ENCODE measurements around the gene PARPBP.
A peak's percentile ranks its signal among the peaks of the same experiment; 100 is the strongest.
"Not testable (repeated sequence)": the region's sequence is repeated elsewhere in the genome, so short reads cannot be mapped to it uniquely, and the experiment has no call there.

PARPBP gene

GRCh38 chr12:102120564-102120873 lies 536 bp downstream of the PARPBP start:
- Histone ChIP-seq H3K4me3 (ENCODE audit: low read depth, low read length, poor library complexity, severe bottlenecking) (peak overlapping the region; percentile 92), H3K27ac (ENCODE audit: low read depth, low read length, poor library complexity, severe bottlenecking) (peak overlapping the region; percentile 77), H3K9ac (ENCODE audit: low read length) (peak overlapping the region; percentile 93), H3K4me2 (ENCODE audit: low read length) (peak overlapping the region; percentile 98), H3K79me2 (ENCODE audit: insufficient read depth, low read length) (peaks cover 34% of the 10 kb centered on the region), H3K27me3 (ENCODE audit: insufficient read depth, low read length) (no peaks in the 10 kb centered on the region), H3K9me3 (ENCODE audit: low read length) (no peaks in the 10 kb centered on the region), H3K36me3 (ENCODE audit: insufficient read depth, low read length) (peaks cover 55% of the 10 kb centered on the region), H3K4me1 (ENCODE audit: insufficient read depth, low read length, severe bottlenecking) (peaks cover 29% of the 10 kb centered on the region), H3F3A (ENCODE audit: insufficient read depth, low read length) (no peaks in the 10 kb centered on the region), H2AFZ (ENCODE audit: low read length) (peak overlapping the region; percentile 50), H4K20me1 (ENCODE audit: insufficient read depth, low read length) (no peaks in the 10 kb centered on the region), H3K9me2 (ENCODE audit: low read depth, low read length) (no peaks in the 10 kb centered on the region)
- TF ChIP-seq EZH2 (IDR thresholded peaks at IDR 0.05; ENCODE audit: borderline replicate concordance, low read length): no peak
- TF ChIP-seq, protein P1, sequence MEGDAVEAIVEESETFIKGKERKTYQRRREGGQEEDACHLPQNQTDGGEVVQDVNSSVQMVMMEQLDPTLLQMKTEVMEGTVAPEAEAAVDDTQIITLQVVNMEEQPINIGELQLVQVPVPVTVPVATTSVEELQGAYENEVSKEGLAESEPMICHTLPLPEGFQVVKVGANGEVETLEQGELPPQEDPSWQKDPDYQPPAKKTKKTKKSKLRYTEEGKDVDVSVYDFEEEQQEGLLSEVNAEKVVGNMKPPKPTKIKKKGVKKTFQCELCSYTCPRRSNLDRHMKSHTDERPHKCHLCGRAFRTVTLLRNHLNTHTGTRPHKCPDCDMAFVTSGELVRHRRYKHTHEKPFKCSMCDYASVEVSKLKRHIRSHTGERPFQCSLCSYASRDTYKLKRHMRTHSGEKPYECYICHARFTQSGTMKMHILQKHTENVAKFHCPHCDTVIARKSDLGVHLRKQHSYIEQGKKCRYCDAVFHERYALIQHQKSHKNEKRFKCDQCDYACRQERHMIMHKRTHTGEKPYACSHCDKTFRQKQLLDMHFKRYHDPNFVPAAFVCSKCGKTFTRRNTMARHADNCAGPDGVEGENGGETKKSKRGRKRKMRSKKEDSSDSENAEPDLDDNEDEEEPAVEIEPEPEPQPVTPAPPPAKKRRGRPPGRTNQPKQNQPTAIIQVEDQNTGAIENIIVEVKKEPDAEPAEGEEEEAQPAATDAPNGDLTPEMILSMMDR (IDR thresholded peaks at IDR 0.05; ENCODE audit: low read length): no peak

GRCh38 chr12:102120886-102121285 lies 903 bp downstream of the PARPBP start:
- H3K9me2 ChIP-seq (ENCODE audit: low read depth, low read length): no peaks in the 10 kb centered on the region
- peak overlapping the region; percentile 77 for H3K27ac ChIP-seq (ENCODE audit: low read depth, low read length, poor library complexity, severe bottlenecking)
- peaks cover 34% of the 10 kb centered on the region for H3K79me2 ChIP-seq (ENCODE audit: insufficient read depth, low read length)
- peak overlapping the region; percentile 50; the same call in 1 of the 2 replicates for H2AFZ ChIP-seq (ENCODE audit: low read length)
- H4K20me1 ChIP-seq (ENCODE audit: insufficient read depth, low read length): no peaks in the 10 kb centered on the region
- peak overlapping the region; percentile 93 for H3K9ac ChIP-seq (ENCODE audit: low read length)
- peak overlapping the region; percentile 98 for H3K4me2 ChIP-seq (ENCODE audit: low read length)
- H3F3A ChIP-seq (ENCODE audit: insufficient read depth, low read length): no peaks in the 10 kb centered on the region
- no peaks in the 10 kb centered on the region for H3K27me3 ChIP-seq (ENCODE audit: insufficient read depth, low read length)
- H3K4me3 ChIP-seq (ENCODE audit: low read depth, low read length, poor library complexity, severe bottlenecking): peak overlapping the region; percentile 92
- TF ChIP-seq, protein P1 (IDR thresholded peaks at IDR 0.05; ENCODE audit: low read length): no peak
- no peak for TF ChIP-seq EZH2 (IDR thresholded peaks at IDR 0.05; ENCODE audit: borderline replicate concordance, low read length)
- no peaks in the 10 kb centered on the region for H3K9me3 ChIP-seq (ENCODE audit: low read length)
- peaks cover 55% of the 10 kb centered on the region for H3K36me3 ChIP-seq (ENCODE audit: insufficient read depth, low read length)
- peaks cover 29% of the 10 kb centered on the region for H3K4me1 ChIP-seq (ENCODE audit: insufficient read depth, low read length, severe bottlenecking)

- not testable (repeated sequence) for H2AFZ ChIP-seq (ENCODE audit: low read length); H3K9me2 ChIP-seq (ENCODE audit: low read depth, low read length); H3K27me3 ChIP-seq (ENCODE audit: insufficient read depth, low read length); H3K9me3 ChIP-seq (ENCODE audit: low read length); H4K20me1 ChIP-seq (ENCODE audit: insufficient read depth, low read length); H3F3A ChIP-seq (ENCODE audit: insufficient read depth, low read length)
- peaks cover 29% of the 10 kb centered on the region for H3K4me1 ChIP-seq (ENCODE audit: insufficient read depth, low read length, severe bottlenecking)
- peak overlapping the region; percentile 77 for H3K27ac ChIP-seq (ENCODE audit: low read depth, low read length, poor library complexity, severe bottlenecking)
- peaks cover 55% of the 10 kb centered on the region for H3K36me3 ChIP-seq (ENCODE audit: insufficient read depth, low read length)
- H3K79me2 ChIP-seq (ENCODE audit: insufficient read depth, low read length): peaks cover 34% of the 10 kb centered on the region
- peak overlapping the region; percentile 93 for H3K9ac ChIP-seq (ENCODE audit: low read length)
- peak overlapping the region; percentile 92 for H3K4me3 ChIP-seq (ENCODE audit: low read depth, low read length, poor library complexity, severe bottlenecking)
- H3K4me2 ChIP-seq (ENCODE audit: low read length): peak overlapping the region; percentile 98
These were observed 1.3 kb downstream of the PARPBP start for GRCh38 chr12:102121328-102121727.

DNA sequence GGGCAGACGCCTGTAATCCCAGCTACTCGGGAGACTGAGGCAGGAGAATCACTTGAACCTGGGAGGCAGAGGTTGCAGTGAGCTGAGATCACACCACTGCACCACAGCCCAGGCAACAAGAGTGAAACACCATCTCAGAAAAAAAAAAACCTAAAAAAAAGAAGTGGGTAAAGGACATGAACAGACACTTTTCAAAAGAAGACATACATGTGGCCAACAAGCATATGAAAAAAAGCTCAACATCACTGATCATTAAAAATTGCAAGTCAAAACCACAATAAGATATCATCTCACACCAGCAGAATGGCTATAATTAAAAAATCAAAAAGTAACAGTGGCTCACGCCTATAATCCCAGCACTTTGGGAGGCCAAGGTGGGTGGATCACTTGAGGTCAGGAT lies 10.7 kb downstream of the PARPBP start:
- H3K27ac ChIP-seq (ENCODE audit: low read depth, low read length, poor library complexity, severe bottlenecking); H3K4me3 ChIP-seq (ENCODE audit: low read depth, low read length, poor library complexity, severe bottlenecking); H3K9ac ChIP-seq (ENCODE audit: low read length); H3K9me3 ChIP-seq (ENCODE audit: low read length); H2AFZ ChIP-seq (ENCODE audit: low read length); H3K9me2 ChIP-seq (ENCODE audit: low read depth, low read length); H3F3A ChIP-seq (ENCODE audit: insufficient read depth, low read length); H3K27me3 ChIP-seq (ENCODE audit: insufficient read depth, low read length); H3K4me1 ChIP-seq (ENCODE audit: insufficient read depth, low read length, severe bottlenecking); H3K4me2 ChIP-seq (ENCODE audit: low read length); H3K79me2 ChIP-seq (ENCODE audit: insufficient read depth, low read length); H4K20me1 ChIP-seq (ENCODE audit: insufficient read depth, low read length): not testable (repeated sequence)
- peaks cover 58% of the 10 kb centered on the region for H3K36me3 ChIP-seq (ENCODE audit: insufficient read depth, low read length)

DNA sequence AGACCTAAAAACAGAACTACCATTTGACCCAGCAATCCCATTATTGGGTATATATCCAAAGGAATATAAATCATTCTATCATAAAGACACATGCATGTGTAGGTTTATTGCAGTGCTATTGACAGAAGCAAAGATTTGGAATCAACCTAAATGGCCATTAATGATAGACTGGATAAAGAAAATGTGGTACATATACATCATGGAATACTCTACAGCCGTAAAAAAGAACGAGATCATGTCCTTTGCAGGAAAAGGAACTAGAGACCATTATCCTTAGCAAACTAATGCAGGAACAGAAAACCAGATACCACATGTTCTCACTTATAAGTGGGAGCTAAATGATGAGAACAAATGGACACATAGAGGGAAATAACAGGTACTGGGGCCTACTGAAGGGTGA lies 11.5 kb downstream of the PARPBP start:
- not testable (repeated sequence) for H3K27me3 ChIP-seq (ENCODE audit: insufficient read depth, low read length); H3K4me2 ChIP-seq (ENCODE audit: low read length); H3K9ac ChIP-seq (ENCODE audit: low read length); H4K20me1 ChIP-seq (ENCODE audit: insufficient read depth, low read length); H3K27ac ChIP-seq (ENCODE audit: low read depth, low read length, poor library complexity, severe bottlenecking); H3K4me3 ChIP-seq (ENCODE audit: low read depth, low read length, poor library complexity, severe bottlenecking); H3K9me3 ChIP-seq (ENCODE audit: low read length); H3K79me2 ChIP-seq (ENCODE audit: insufficient read depth, low read length); H3K9me2 ChIP-seq (ENCODE audit: low read depth, low read length); H3K4me1 ChIP-seq (ENCODE audit: insufficient read depth, low read length, severe bottlenecking); H3F3A ChIP-seq (ENCODE audit: insufficient read depth, low read length); H2AFZ ChIP-seq (ENCODE audit: low read length)
- H3K36me3 ChIP-seq (ENCODE audit: insufficient read depth, low read length): peaks cover 56% of the 10 kb centered on the region

- not testable (repeated sequence) for H3K79me2 ChIP-seq (ENCODE audit: insufficient read depth, low read length); H4K20me1 ChIP-seq (ENCODE audit: insufficient read depth, low read length); H3K4me1 ChIP-seq (ENCODE audit: insufficient read depth, low read length, severe bottlenecking); H3K27ac ChIP-seq (ENCODE audit: low read depth, low read length, poor library complexity, severe bottlenecking); H3F3A ChIP-seq (ENCODE audit: insufficient read depth, low read length); H3K4me2 ChIP-seq (ENCODE audit: low read length); H3K27me3 ChIP-seq (ENCODE audit: insufficient read depth, low read length); H3K9ac ChIP-seq (ENCODE audit: low read length); H3K9me2 ChIP-seq (ENCODE audit: low read depth, low read length); H3K4me3 ChIP-seq (ENCODE audit: low read depth, low read length, poor library complexity, severe bottlenecking); H2AFZ ChIP-seq (ENCODE audit: low read length); H3K9me3 ChIP-seq (ENCODE audit: low read length)
- H3K36me3 ChIP-seq (ENCODE audit: insufficient read depth, low read length): peaks cover 22% of the 10 kb centered on the region
These were observed 17.6 kb downstream of the PARPBP start for GRCh38 chr12:102137619-102138018.
